Gastrocnemius medialis (tissue), 4 donors: ENCODE results near the gene TMUB1. TPM values are rescaled to one million over a fixed set of nuclear protein-coding genes. Genes with fewer than 3 reads are reported as not detected.

Experiments used
- ATAC-seq, 2 donors: fragments of 150-250 bp; one replicate each; pipeline ENCODE4 v1.9.1; 2016
- DNase-seq, 2 donors: peaks; one replicate each; pipeline ENCODE4 v3.0.0-alpha.2; 2019
- H3K27ac ChIP-seq, 4 donors: fragments of 200-600 bp; sonication (generic); 1 replicate in 1 of 4; 2 replicates in 3 of 4; pipeline ENCODE4 v1.5.1; 2016 to 2018; ENCODE audit warnings: mild to moderate bottlenecking in 2 of 4, moderate library complexity in 1 of 4
- H3K27me3 ChIP-seq, 3 donors: fragments of 200-600 bp; sonication (generic) in 2 of 3; 1 replicate in 1 of 3; 2 replicates in 2 of 3; pipeline versions ENCODE4 v1.5.1 to v1.6.0; 2016 to 2019; ENCODE audit warnings: mild to moderate bottlenecking in 1 of 3, moderate library complexity in 1 of 3
- H3K36me3 ChIP-seq, 2 donors: fragments of 200-600 bp; sonication (generic) in 1 of 2; one replicate each; pipeline ENCODE4 v1.5.1; 2017 to 2018
- H3K4me1 ChIP-seq, 2 donors: fragments of 200-600 bp; sonication (generic) in 1 of 2; one replicate each; pipeline ENCODE4 v1.5.1; 2016 to 2017; ENCODE audit warnings: mild to moderate bottlenecking in 2 of 2
- H3K4me3 ChIP-seq, 4 donors: fragments of 200-600 bp; sonication (generic) in 3 of 4; 1 replicate in 1 of 4; 2 replicates in 3 of 4; pipeline ENCODE4 v1.5.1; 2016 to 2019; ENCODE audit warnings: mild to moderate bottlenecking in 2 of 4
- H3K9me3 ChIP-seq, 3 donors: fragments of 200-600 bp; sonication (generic) in 2 of 3; 1 replicate in 1 of 3; 2 replicates in 2 of 3; pipeline ENCODE4 v1.5.1; 2016 to 2019
- POLR2A ChIP-seq, 2 donors: fragments of 450-650 bp; IDR thresholded peaks; one replicate each; pipeline ENCODE4 v1.6.1; 2017; ENCODE audit warnings: antibody characterized with exemption in 2 of 2, mild to moderate bottlenecking in 2 of 2, moderate library complexity in 2 of 2
- in situ Hi-C, 4 donors: fragments of 200-750 bp; cut with MboI; loops; one replicate each; pipeline versions ENCODE4 v1.15.0 to v1.8.0; 2017; ENCODE audit warnings: low sequenced_read_pairs in 4 of 4
- intact Hi-C: fragments of 100-400 bp; cut with DNase I; formaldehyde crosslinking; loops from one replicate; pipeline ENCODE4 v1.15.1; 2023; ENCODE audit warnings: low total_unique reads
- total RNA-seq, 4 donors: library from RNA; depleted of rRNA; stranded (reverse); fragments of >200 nt; gene quantifications; one replicate each; pipeline versions ENCODE4 v1.1.0 to v1.2.3, GENCODE V29; 2016
- TF ChIP-seq, protein P1 (sequence below), 5 experiments: fragments of 450-650 bp in 3 of 5; fragments of 200-600 bp in 2 of 5; sonication (generic) in 2 of 5; IDR thresholded peaks in 4 of 5; conservative IDR thresholded peaks in 1 of 5; 1 replicate in 4 of 5; 2 replicates in 1 of 5; pipeline ENCODE4 v1.5.1; 2016 to 2019; ENCODE audit warnings: antibody characterized with exemption in 5 of 5, mild to moderate bottlenecking in 3 of 5, moderate library complexity in 3 of 5

TMUB1 gene
- total RNA-seq, 4 donors from 2014 or later = 55.5 to 137 (median 97.4) TPM

- H3K4me3 ChIP-seq = peak within 1 kb of the TSS; percentile 72 to 95 (median 84)
- no peaks in the 10 kb centered on the region for H3K36me3 ChIP-seq
- peak; percentile 44 to 55 for ATAC-seq
- DNase-seq = peak; percentile 83 to 86
- TF ChIP-seq, protein P1, sequence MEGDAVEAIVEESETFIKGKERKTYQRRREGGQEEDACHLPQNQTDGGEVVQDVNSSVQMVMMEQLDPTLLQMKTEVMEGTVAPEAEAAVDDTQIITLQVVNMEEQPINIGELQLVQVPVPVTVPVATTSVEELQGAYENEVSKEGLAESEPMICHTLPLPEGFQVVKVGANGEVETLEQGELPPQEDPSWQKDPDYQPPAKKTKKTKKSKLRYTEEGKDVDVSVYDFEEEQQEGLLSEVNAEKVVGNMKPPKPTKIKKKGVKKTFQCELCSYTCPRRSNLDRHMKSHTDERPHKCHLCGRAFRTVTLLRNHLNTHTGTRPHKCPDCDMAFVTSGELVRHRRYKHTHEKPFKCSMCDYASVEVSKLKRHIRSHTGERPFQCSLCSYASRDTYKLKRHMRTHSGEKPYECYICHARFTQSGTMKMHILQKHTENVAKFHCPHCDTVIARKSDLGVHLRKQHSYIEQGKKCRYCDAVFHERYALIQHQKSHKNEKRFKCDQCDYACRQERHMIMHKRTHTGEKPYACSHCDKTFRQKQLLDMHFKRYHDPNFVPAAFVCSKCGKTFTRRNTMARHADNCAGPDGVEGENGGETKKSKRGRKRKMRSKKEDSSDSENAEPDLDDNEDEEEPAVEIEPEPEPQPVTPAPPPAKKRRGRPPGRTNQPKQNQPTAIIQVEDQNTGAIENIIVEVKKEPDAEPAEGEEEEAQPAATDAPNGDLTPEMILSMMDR (IDR thresholded peaks at IDR 0.05 in 4 of 5, conservative IDR thresholded peaks at IDR 0.05 in 1 of 5) = no peak
- peak; percentile 79 to 85 for TF ChIP-seq POLR2A (IDR thresholded peaks at IDR 0.05)
- H3K4me1 ChIP-seq = peaks cover 44 to 56% of the 10 kb centered on the region in 2 donors
- peak within 1 kb of the TSS; percentile 86 to 96 (median 92) for H3K27ac ChIP-seq
- in situ Hi-C loops (no loop called here), intact Hi-C loops (loop anchor here (1.0 to 10.0 kb wide), 5 partner anchors 27 to 1379 kb away; partner anchors contain the start of genes ABCB8, ABCF2 and SLC4A2)
- H3K9me3 ChIP-seq = no peaks in the 10 kb centered on the region
- H3K27me3 ChIP-seq = no peaks in the 10 kb centered on the region
Measured at GRCh38 chr7:151085691-151086620, 2.7 kb upstream of the TMUB1 start, which contains the start of gene AGAP3. TSS of gene AGAP3 (plus strand) at chr7:151086475. CDS start at chr7:151086742, 267 bp downstream.

- H3K4me1 ChIP-seq = peaks cover 42 to 54% of the 10 kb centered on the region in 2 donors
- no peaks in the 10 kb centered on the region for H3K27me3 ChIP-seq
- intact Hi-C loops (loop anchor here (5.0 to 10.0 kb wide), 3 partner anchors 142 to 1379 kb away; partner anchors contain the start of gene ABCF2), in situ Hi-C loops (no loop called here)
- H3K36me3 ChIP-seq = no peaks in the 10 kb centered on the region
- ATAC-seq = no peak
- no peak for DNase-seq
- H3K4me3 ChIP-seq = peak overlapping the region; percentile 38 to 75 (median 60)
- TF ChIP-seq POLR2A (IDR thresholded peaks at IDR 0.05) = no peak
- TF ChIP-seq, protein P1 (IDR thresholded peaks at IDR 0.05 in 4 of 5, conservative IDR thresholded peaks at IDR 0.05 in 1 of 5) = no peak
- peak overlapping the region; percentile 81 to 96 (median 92) for H3K27ac ChIP-seq
- H3K9me3 ChIP-seq = no peaks in the 10 kb centered on the region
Measured at GRCh38 chr7:151085329-151085690, 2.0 kb upstream of the TMUB1 start.

DNA sequence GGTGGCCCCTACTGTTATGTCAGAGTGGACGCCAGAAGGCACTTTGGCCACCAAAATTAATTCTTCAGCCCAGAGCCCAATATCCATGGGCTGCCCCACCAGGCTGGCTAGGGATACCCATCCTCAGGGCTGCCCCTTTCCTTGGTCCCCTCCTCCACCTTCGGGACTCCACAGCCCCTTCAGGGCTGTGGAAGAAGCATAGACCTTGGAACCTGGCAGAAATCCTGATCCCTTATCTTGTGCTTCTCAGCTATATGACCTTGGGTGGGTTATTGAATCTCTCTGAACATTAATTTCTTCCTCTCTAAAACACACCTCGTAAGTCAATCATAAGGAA, 499 bp upstream of the TMUB1 start:
- Histone ChIP-seq H3K4me1 (peaks cover 41 to 54% of the 10 kb centered on the region in 2 donors), H3K9me3 (no peaks in the 10 kb centered on the region), H3K36me3 (no peaks in the 10 kb centered on the region), H3K4me3 (peak overlapping the region; percentile 70 to 99 (median 92)), H3K27ac (peak overlapping the region; percentile 90 to 99 (median 94)), H3K27me3 (no peaks in the 10 kb centered on the region)
- DNase-seq = no peak
- intact Hi-C loops = loop anchor here (5.0 to 10.0 kb wide), 4 partner anchors 104 to 1381 kb away; partner anchors contain the start of genes ASB10 and SMARCD3
- no peak for ATAC-seq
- TF ChIP-seq POLR2A (IDR thresholded peaks at IDR 0.05) = no peak
- TF ChIP-seq, protein P1 (IDR thresholded peaks at IDR 0.05 in 4 of 5, conservative IDR thresholded peaks at IDR 0.05 in 1 of 5) = no peak
- in situ Hi-C loops = no loop called here

DNA sequence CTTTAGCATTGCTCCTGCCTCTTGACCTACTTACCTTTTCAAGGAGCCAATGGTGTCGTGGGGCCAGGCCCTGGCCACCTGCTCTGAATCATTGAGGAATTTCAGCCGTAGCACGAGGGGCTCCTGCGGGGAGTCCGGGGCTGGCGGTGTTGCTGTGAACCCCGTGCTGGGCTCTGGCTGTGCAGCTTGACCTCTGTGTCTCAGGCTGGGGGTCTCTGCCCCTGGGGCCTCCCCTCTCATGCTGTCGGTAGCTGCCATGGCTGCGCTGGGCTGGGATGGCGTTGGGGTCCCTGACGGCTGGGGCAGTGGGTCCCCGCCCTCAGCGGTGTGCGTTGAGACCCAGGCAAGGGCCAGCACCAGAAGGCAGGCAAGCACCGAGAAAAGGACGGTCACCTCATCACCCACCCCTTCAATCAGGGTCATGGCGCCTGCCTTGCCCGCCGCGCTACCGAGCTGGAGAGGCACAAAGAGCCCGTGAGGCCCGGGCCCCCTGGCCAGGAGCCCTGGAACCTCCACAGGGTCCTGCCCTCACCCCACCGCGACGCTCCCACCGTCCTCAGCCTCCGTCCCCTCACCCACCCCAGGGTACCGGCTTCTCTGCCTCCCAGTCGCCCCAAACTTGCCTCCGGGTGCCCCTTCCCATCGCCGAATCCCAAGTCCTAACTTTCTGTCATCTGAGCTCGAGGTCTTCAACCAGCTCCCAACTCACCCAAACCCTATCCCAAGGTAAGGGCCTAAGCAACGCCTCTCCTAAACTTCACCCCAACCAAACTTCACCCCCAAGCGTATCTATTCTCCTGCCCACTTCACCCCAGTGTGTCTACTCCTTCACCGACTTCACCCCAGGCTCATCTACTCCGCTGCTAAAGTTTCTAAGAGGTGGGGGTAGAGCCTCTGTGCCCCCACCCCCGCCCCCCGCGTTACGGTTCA, 887 bp downstream of the TMUB1 start:
- H3K36me3 ChIP-seq = no peaks in the 10 kb centered on the region
- peak overlapping the region; percentile 90 to 99 (median 94) for H3K27ac ChIP-seq
- H3K4me1 ChIP-seq = peaks cover 34 to 50% of the 10 kb centered on the region in 2 donors
- no peak for TF ChIP-seq POLR2A (IDR thresholded peaks at IDR 0.05)
- TF ChIP-seq, protein P1 (IDR thresholded peaks at IDR 0.05 in 4 of 5, conservative IDR thresholded peaks at IDR 0.05 in 1 of 5) = no peak
- intact Hi-C loops (loop anchor here (5.0 to 10.0 kb wide), 4 partner anchors 105 to 1382 kb away; partner anchors contain the start of genes ASB10 and SMARCD3), in situ Hi-C loops (no loop called here)
- DNase-seq = no peak
- H3K27me3 ChIP-seq = no peaks in the 10 kb centered on the region
- peak overlapping the region; percentile 96 to 99 (median 98) for H3K4me3 ChIP-seq
- no peak for ATAC-seq
- no peaks in the 10 kb centered on the region for H3K9me3 ChIP-seq
